PC-3 (cell line): ENCODE data around the gene SNTG2.

Experiments used
- EZH2phosphoT487 ChIP-seq: fragments of 300-600 bp; sonication (generic); IDR thresholded peaks from 2 replicates; pipeline ENCODE4 v1.6.1; 2018; ENCODE audit warnings: mild to moderate bottlenecking, antibody characterized with exemption, low read length, borderline replicate concordance
- TF ChIP-seq, protein P1 (sequence below): fragments of 300-600 bp; sonication (generic); conservative IDR thresholded peaks from 2 replicates; pipeline ENCODE4 v1.5.1; 2017; ENCODE audit warnings: antibody characterized with exemption, low read depth, mild to moderate bottlenecking, low read length

DNA sequence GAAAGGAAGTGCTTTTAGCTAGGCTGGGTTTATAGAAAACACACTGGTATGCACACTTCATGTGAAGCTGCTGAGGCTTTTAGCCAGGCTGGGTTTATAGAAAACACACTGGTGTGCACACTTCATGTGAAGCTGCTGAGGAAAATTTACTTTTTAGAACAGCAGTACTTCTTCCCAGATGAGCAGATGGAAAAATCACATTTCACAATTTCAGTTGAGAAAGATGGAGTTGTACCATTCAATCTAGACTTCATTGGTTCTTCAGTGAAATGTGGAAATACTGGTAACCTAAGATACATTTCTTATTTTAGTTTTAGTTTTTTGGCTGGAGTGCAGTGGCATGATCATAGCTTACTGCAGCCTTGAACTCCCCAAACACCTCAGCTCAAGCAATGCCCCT lies 11.1 kb downstream of the SNTG2 start:
- TF ChIP-seq, protein P1, sequence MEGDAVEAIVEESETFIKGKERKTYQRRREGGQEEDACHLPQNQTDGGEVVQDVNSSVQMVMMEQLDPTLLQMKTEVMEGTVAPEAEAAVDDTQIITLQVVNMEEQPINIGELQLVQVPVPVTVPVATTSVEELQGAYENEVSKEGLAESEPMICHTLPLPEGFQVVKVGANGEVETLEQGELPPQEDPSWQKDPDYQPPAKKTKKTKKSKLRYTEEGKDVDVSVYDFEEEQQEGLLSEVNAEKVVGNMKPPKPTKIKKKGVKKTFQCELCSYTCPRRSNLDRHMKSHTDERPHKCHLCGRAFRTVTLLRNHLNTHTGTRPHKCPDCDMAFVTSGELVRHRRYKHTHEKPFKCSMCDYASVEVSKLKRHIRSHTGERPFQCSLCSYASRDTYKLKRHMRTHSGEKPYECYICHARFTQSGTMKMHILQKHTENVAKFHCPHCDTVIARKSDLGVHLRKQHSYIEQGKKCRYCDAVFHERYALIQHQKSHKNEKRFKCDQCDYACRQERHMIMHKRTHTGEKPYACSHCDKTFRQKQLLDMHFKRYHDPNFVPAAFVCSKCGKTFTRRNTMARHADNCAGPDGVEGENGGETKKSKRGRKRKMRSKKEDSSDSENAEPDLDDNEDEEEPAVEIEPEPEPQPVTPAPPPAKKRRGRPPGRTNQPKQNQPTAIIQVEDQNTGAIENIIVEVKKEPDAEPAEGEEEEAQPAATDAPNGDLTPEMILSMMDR: no peak
- TF ChIP-seq EZH2phosphoT487: no peak
